ENCODE measurements around the gene ELMO1.

ELMO1 gene

DNA sequence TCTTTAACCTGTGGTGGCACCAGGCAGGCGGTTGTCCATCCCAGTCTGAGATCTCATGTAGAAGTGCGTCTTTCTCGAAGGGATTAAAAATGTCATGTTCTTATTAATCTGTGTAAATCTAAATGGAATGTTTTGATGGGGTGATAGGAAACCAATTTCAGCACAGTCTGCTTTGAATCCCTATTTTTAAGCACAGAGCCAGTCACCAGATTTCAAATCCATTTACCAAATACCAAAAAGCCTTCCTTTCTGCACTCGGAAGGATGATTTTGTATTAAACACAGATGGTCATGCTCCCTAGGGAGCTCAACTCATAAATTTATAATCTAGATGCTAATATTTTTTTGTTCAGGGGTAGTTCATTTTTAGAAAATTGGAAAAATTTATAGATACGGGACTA, 563.8 kb downstream of the ELMO1 start:
- H3K36me3 ChIP-seq (ENCODE audit: control insufficient read depth, insufficient read depth, low read length) = no peaks in the 10 kb centered on the region
- H3K27me3 ChIP-seq (ENCODE audit: control insufficient read depth, insufficient read depth, low read length) = no peaks in the 10 kb centered on the region
- H3K9me3 ChIP-seq (ENCODE audit: control insufficient read depth, insufficient read depth, low read length) = no peaks in the 10 kb centered on the region
- no peaks in the 10 kb centered on the region for H3K4me1 ChIP-seq (ENCODE audit: control insufficient read depth, insufficient read depth, low read length)
- no CpG with 5 or more reads among the region's 5 CpGs for WGBS (ENCODE audit: insufficient coverage, insufficient read length)
- H3K4me3 ChIP-seq (ENCODE audit: low read length) = no peak overlapping the region
- no peak for DNase-seq (ENCODE audit: low read depth, low spot score)
- no peak overlapping the region for H3K27ac ChIP-seq (ENCODE audit: low read length)

DNA sequence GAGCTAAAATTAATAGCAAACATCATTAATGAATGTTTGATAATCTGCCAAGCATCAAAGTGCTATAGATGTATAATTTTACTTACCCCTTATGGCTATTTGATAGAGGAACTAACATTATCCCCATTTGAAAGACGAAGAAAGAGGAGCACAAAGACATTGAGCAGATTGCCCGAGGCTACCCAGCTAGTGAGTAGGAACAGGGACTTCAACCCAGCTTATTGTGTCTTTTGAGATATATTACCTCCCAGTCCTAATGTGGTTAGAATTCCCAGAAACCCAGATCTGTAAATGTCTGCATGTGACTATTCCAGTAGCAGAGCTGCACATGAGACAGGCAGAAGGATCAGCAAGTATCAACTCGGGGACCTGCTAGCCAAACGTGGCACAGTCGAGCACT, 564.3 kb downstream of the ELMO1 start:
- no CpG with 5 or more reads among the region's 5 CpGs for WGBS (ENCODE audit: insufficient coverage, insufficient read length)
- no peak overlapping the region for H3K27ac ChIP-seq (ENCODE audit: low read length)
- H3K27me3 ChIP-seq (ENCODE audit: control insufficient read depth, insufficient read depth, low read length) = no peaks in the 10 kb centered on the region
- no peak overlapping the region for H3K4me3 ChIP-seq (ENCODE audit: low read length)
- H3K4me1 ChIP-seq (ENCODE audit: control insufficient read depth, insufficient read depth, low read length) = no peaks in the 10 kb centered on the region
- no peaks in the 10 kb centered on the region for H3K9me3 ChIP-seq (ENCODE audit: control insufficient read depth, insufficient read depth, low read length)
- no peaks in the 10 kb centered on the region for H3K36me3 ChIP-seq (ENCODE audit: control insufficient read depth, insufficient read depth, low read length)
- no peak for DNase-seq (ENCODE audit: low read depth, low spot score)

DNA sequence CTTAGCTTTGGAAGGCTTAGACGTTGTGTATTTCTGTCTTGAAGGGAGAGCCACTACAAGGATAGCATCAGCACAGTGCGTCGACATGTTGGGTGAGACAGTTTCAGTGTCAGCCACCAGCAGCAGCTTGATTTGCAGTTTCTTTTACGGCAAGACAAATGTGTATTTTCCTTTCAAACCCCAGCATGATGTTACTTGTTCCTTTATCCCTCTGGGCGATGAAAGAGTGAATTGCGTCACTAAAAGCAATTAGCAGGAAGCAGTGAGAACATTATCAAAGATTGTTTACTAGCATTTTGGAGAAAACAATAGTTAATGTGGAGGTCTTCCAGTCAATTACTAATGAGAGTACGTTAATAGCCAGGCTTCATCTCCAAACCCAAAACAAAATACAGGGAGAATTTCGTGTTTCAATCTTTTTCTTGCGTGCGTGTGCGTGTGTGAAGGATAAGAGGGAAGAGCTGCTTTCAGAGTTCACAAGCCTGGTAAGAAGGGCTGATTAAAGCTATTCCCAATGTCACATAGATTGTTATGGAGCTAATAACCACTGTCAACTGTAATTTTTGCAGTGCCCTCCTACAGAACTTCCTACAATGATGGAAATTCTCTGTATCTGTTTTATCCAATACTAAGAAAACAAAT, 567.3 kb downstream of the ELMO1 start:
- WGBS (ENCODE audit: insufficient coverage, insufficient read length) = no CpG with 5 or more reads among the region's 11 CpGs
- Histone ChIP-seq H3K27ac (ENCODE audit: low read length) (no peak overlapping the region), H3K36me3 (ENCODE audit: control insufficient read depth, insufficient read depth, low read length) (no peaks in the 10 kb centered on the region), H3K4me1 (ENCODE audit: control insufficient read depth, insufficient read depth, low read length) (no peaks in the 10 kb centered on the region), H3K4me3 (ENCODE audit: low read length) (no peak overlapping the region), H3K27me3 (ENCODE audit: control insufficient read depth, insufficient read depth, low read length) (no peaks in the 10 kb centered on the region), H3K9me3 (ENCODE audit: control insufficient read depth, insufficient read depth, low read length) (no peaks in the 10 kb centered on the region)
- DNase-seq (ENCODE audit: low read depth, low spot score) = no peak

DNA sequence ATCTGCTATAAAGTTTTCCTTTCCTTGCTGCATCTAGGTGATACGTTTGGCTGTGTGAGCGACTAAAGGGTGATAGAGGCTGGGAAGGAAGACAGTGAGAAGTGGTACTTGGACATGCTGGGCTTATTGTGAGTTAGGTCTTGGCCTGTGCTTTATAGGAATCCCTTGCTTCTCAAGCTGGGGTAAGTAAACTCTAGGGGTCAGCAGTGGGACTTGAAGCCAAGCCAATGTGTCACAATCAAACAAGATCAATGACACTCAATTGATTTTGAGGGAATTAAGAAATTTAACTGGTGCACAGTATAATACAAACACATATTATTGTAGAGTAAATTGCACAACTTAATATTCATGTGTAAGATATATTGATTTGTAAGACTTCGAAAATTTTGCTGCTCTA, 568.6 kb downstream of the ELMO1 start:
- no peaks in the 10 kb centered on the region for H3K9me3 ChIP-seq (ENCODE audit: control insufficient read depth, insufficient read depth, low read length)
- no CpG with 5 or more reads among the region's 3 CpGs for WGBS (ENCODE audit: insufficient coverage, insufficient read length)
- no peak for DNase-seq (ENCODE audit: low read depth, low spot score)
- no peaks in the 10 kb centered on the region for H3K27me3 ChIP-seq (ENCODE audit: control insufficient read depth, insufficient read depth, low read length)
- H3K4me1 ChIP-seq (ENCODE audit: control insufficient read depth, insufficient read depth, low read length) = peaks cover 3% of the 10 kb centered on the region; the same call in 1 of the 2 replicates
- H3K4me3 ChIP-seq (ENCODE audit: low read length) = no peak overlapping the region
- no peak overlapping the region for H3K27ac ChIP-seq (ENCODE audit: low read length)
- no peaks in the 10 kb centered on the region for H3K36me3 ChIP-seq (ENCODE audit: control insufficient read depth, insufficient read depth, low read length)

DNA sequence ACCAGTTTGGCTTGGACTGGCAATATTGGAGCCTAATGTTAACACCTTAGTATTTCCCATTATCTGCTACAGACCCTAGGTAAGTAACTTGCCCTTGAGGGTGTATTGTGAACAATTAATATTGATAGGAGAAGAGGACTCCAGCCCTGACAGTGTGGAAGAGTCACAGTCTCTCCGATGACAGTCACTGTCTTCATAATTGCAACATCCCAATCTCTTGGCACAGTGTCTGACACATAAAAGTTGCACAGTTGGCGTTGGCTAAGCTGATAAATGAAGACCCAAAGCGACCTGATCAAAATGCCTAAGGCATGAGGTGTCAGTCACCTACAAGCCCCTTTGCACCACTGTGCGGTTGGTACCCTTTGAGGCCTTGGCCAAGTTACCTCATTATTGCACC, 569.6 kb downstream of the ELMO1 start:
- Histone ChIP-seq H3K4me3 (ENCODE audit: low read length) (no peak overlapping the region), H3K27me3 (ENCODE audit: control insufficient read depth, insufficient read depth, low read length) (no peaks in the 10 kb centered on the region), H3K4me1 (ENCODE audit: control insufficient read depth, insufficient read depth, low read length) (peaks cover 3% of the 10 kb centered on the region; the same call in 1 of the 2 replicates), H3K27ac (ENCODE audit: low read length) (no peak overlapping the region), H3K9me3 (ENCODE audit: control insufficient read depth, insufficient read depth, low read length) (no peaks in the 10 kb centered on the region), H3K36me3 (ENCODE audit: control insufficient read depth, insufficient read depth, low read length) (no peaks in the 10 kb centered on the region)
- WGBS (ENCODE audit: insufficient coverage, insufficient read length) = no CpG with 5 or more reads among the region's 4 CpGs
- DNase-seq (ENCODE audit: low read depth, low spot score) = no peak

DNA sequence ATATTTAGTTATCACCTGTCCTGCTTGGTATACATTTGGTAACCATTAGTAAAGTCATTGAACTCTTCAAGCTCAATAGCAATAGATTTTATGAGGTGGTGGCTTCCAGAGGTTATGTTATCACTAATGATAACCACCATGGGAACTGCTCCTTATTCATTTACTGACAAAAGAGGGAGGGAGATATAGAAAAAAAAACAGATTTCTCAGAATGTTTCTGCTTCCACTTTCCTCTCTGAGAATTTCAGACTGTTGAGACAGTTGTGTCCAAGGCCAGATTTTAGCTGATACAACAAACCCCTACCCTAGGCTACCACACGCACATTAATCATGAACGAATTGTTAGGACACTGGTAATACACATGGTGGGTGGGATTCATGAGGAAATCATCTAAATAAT, 570.4 kb downstream of the ELMO1 start:
- Histone ChIP-seq H3K27ac (ENCODE audit: low read length) (no peak overlapping the region), H3K4me3 (ENCODE audit: low read length) (no peak overlapping the region), H3K4me1 (ENCODE audit: control insufficient read depth, insufficient read depth, low read length) (peaks cover 3% of the 10 kb centered on the region; the same call in 1 of the 2 replicates), H3K36me3 (ENCODE audit: control insufficient read depth, insufficient read depth, low read length) (no peaks in the 10 kb centered on the region), H3K27me3 (ENCODE audit: control insufficient read depth, insufficient read depth, low read length) (no peaks in the 10 kb centered on the region), H3K9me3 (ENCODE audit: control insufficient read depth, insufficient read depth, low read length) (no peaks in the 10 kb centered on the region)
- WGBS (ENCODE audit: insufficient coverage, insufficient read length) = no CpG with 5 or more reads among the region's 2 CpGs
- DNase-seq (ENCODE audit: low read depth, low spot score) = no peak

DNA sequence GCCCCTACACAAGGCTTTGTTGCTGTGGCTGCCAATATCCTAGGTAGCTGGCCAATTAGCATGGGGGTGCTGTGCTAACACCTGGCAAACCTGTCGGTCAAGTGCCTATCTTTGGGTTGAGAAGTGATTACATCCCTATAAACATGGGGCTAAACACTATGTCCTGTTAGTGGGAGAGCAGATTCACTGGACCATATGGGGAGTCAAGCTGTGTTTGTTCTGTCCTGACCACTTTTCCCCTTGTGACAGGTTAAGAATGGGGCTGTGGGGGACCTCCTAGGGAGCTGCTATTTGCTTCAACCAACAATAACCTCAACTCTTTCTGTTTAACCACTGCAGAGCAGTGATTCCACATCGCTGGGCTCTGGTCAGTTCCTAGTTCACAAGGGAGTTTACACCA, 572.9 kb downstream of the ELMO1 start:
- H3K27ac ChIP-seq (ENCODE audit: low read length) = no peak overlapping the region
- no peaks in the 10 kb centered on the region for H3K27me3 ChIP-seq (ENCODE audit: control insufficient read depth, insufficient read depth, low read length)
- H3K36me3 ChIP-seq (ENCODE audit: control insufficient read depth, insufficient read depth, low read length) = no peaks in the 10 kb centered on the region
- no peak overlapping the region for H3K4me3 ChIP-seq (ENCODE audit: low read length)
- no peak for DNase-seq (ENCODE audit: low read depth, low spot score)
- WGBS (ENCODE audit: insufficient coverage, insufficient read length) = no CpG with 5 or more reads among the region's 2 CpGs
- no peaks in the 10 kb centered on the region for H3K9me3 ChIP-seq (ENCODE audit: control insufficient read depth, insufficient read depth, low read length)
- H3K4me1 ChIP-seq (ENCODE audit: control insufficient read depth, insufficient read depth, low read length) = peaks cover 3% of the 10 kb centered on the region; the same call in 1 of the 2 replicates

DNA sequence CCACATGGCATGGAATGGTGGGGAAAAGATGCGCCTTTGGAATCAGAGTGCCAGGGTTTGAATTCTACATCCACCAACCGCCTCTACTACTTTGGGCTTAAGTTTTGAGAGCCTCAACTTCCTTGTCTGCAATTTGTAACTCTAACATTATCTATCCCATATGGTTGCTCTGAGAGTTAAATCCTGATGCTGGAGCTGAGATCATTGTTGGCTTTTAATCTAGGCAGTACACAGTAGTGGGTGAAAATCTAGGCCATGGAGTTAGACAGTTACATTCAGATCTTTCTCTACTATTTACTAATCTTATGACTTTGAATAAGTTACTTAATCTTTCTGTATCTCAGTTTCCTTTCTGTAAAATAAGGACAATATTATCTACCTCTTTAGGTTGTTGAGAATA, 574.6 kb downstream of the ELMO1 start:
- no peaks in the 10 kb centered on the region for H3K9me3 ChIP-seq (ENCODE audit: control insufficient read depth, insufficient read depth, low read length)
- H3K27me3 ChIP-seq (ENCODE audit: control insufficient read depth, insufficient read depth, low read length) = no peaks in the 10 kb centered on the region
- peaks cover 3% of the 10 kb centered on the region; the same call in 1 of the 2 replicates for H3K4me1 ChIP-seq (ENCODE audit: control insufficient read depth, insufficient read depth, low read length)
- H3K27ac ChIP-seq (ENCODE audit: low read length) = no peak overlapping the region
- H3K36me3 ChIP-seq (ENCODE audit: control insufficient read depth, insufficient read depth, low read length) = no peaks in the 10 kb centered on the region
- no CpG with 5 or more reads among the region's 2 CpGs for WGBS (ENCODE audit: insufficient coverage, insufficient read length)
- H3K4me3 ChIP-seq (ENCODE audit: low read length) = no peak overlapping the region
- no peak for DNase-seq (ENCODE audit: low read depth, low spot score)

DNA sequence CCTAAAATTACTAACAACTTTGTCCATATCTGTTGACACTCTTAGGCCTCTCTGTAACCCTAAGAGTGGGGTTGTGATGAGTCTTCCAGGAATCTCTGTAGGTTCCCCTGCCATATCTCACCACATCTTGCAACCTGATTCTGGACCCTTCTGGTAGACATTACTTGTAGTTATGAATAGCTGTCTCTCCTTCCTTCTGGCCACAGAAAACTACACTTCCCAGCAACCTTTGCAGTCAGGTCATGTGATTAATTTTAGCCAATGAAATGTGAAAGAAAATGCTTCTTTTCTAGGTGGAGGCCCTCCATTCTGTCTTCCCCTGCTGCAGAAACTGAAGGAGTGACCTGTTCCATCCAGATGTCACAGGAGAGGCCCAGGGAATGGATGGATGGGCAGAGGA, 576.8 kb downstream of the ELMO1 start:
- H3K27me3 ChIP-seq (ENCODE audit: control insufficient read depth, insufficient read depth, low read length) = no peaks in the 10 kb centered on the region
- no peak overlapping the region for H3K4me3 ChIP-seq (ENCODE audit: low read length)
- no peaks in the 10 kb centered on the region for H3K36me3 ChIP-seq (ENCODE audit: control insufficient read depth, insufficient read depth, low read length)
- H3K9me3 ChIP-seq (ENCODE audit: control insufficient read depth, insufficient read depth, low read length) = no peaks in the 10 kb centered on the region
- DNase-seq (ENCODE audit: low read depth, low spot score) = no peak
- no peak overlapping the region for H3K27ac ChIP-seq (ENCODE audit: low read length)
- H3K4me1 ChIP-seq (ENCODE audit: control insufficient read depth, insufficient read depth, low read length) = peaks cover 3% of the 10 kb centered on the region; the same call in 1 of the 2 replicates

DNA sequence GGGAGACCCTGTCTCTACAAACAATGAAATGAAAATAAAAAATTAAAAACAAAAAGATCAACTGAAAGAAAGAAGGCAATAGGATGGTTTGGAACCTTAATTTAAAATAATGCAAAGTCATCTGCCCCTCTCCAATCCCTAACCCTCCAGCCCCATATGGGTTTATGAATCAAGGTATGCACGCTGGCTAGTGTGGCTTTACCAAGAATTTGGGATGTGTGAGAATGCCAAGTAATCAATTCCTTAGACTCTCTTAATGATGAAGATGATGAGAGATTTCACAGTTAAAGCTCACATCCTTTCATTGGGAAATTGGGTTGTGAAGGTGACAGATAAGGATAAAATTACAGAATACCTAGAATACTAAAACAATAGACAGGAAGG, 577.3 kb downstream of the ELMO1 start:
- no CpG with 5 or more reads among the region's 1 CpG for WGBS (ENCODE audit: insufficient coverage, insufficient read length)
- no peak overlapping the region for H3K4me3 ChIP-seq (ENCODE audit: low read length)
- no peak for DNase-seq (ENCODE audit: low read depth, low spot score)
- H3K9me3 ChIP-seq (ENCODE audit: control insufficient read depth, insufficient read depth, low read length) = no peaks in the 10 kb centered on the region
- no peaks in the 10 kb centered on the region for H3K36me3 ChIP-seq (ENCODE audit: control insufficient read depth, insufficient read depth, low read length)
- peaks cover 3% of the 10 kb centered on the region; the same call in 1 of the 2 replicates for H3K4me1 ChIP-seq (ENCODE audit: control insufficient read depth, insufficient read depth, low read length)
- no peaks in the 10 kb centered on the region for H3K27me3 ChIP-seq (ENCODE audit: control insufficient read depth, insufficient read depth, low read length)
- H3K27ac ChIP-seq (ENCODE audit: low read length) = no peak overlapping the region

DNA sequence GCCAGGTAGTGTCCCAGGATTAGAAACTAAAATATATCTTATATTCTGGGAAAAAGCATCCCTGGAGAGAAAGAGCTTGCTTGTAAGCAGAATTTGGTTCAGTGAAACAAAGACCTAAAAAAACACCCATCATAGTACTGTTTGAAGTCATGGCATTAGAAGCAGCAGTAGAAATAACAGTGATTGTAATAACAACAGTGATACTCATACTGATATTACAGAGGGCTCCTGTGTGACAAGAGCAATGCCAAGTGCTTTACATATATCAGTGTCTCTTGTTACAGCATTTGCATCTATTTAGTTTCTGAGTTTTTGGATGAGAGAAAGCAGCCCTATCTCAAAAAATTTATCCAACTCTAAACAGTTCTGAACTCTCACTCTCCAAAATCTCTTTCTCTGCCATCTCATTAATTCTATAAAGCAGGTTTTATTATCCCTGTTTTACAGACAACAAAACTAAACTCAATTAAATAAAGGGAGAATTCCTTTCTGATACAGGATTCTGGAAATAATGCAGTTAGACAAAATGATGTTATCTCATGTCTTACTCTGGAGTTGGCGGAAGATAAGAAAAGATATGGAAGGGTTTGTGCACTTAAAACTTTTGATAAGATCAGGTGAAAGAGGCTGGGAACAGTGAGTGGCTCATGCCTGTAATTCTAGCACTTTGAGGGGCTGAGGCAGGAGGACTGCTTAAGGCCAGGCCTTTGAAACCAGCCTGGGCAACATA, 577.9 kb downstream of the ELMO1 start:
- no peak for DNase-seq (ENCODE audit: low read depth, low spot score)
- Histone ChIP-seq H3K9me3 (ENCODE audit: control insufficient read depth, insufficient read depth, low read length) (no peaks in the 10 kb centered on the region), H3K27me3 (ENCODE audit: control insufficient read depth, insufficient read depth, low read length) (no peaks in the 10 kb centered on the region), H3K27ac (ENCODE audit: low read length) (no peak overlapping the region), H3K4me3 (ENCODE audit: low read length) (no peak overlapping the region), H3K4me1 (ENCODE audit: control insufficient read depth, insufficient read depth, low read length) (peaks cover under 1% of the 10 kb centered on the region; the same call in 1 of the 2 replicates), H3K36me3 (ENCODE audit: control insufficient read depth, insufficient read depth, low read length) (no peaks in the 10 kb centered on the region)
- WGBS (ENCODE audit: insufficient coverage, insufficient read length) = no CpG with 5 or more reads among the region's 1 CpG

Data from iPS DF 6.9 (cell line).